ENCODE measurements around the gene TTC3. TPM values are rescaled to one million over a fixed set of nuclear protein-coding genes. Genes with fewer than 3 reads are reported as not detected.
"Not testable (repeated sequence)": the region's sequence is repeated elsewhere in the genome, so short reads cannot be mapped to it uniquely, and the experiment has no call there.

Gene TTC3
- total RNA-seq, 2 donors from 2014 or later: 169 to 201 TPM

GRCh38 chr21:37093977-37094376 is 20.9 kb downstream of the TTC3 start:
- Histone ChIP-seq H3K36me3 (no peaks in the 10 kb centered on the region), H3K27me3 (replicated peaks; ENCODE audit: insufficient read depth) (no peaks in the 10 kb centered on the region), H3K27ac (no peak overlapping the region), H3K9me3 (no peaks in the 10 kb centered on the region), H3K4me3 (no peak overlapping the region), H3K4me1 (replicated peaks) (no peaks in the 10 kb centered on the region)
- TF ChIP-seq POLR2A (IDR thresholded peaks at IDR 0.05) (no peak), POLR2AphosphoS5 (IDR thresholded peaks at IDR 0.05) (no peak), CTCF (IDR thresholded peaks at IDR 0.05) (no peak)
- no peak for DNase-seq (ENCODE audit: low spot score)
- intact Hi-C loops (cut with DNase I): no loop called here

- intact Hi-C loops (cut with DNase I): no loop called here
- Histone ChIP-seq H3K9me3 (no peaks in the 10 kb centered on the region), H3K27me3 (replicated peaks; ENCODE audit: insufficient read depth) (no peaks in the 10 kb centered on the region), H3K27ac (no peak overlapping the region), H3K4me3 (no peak overlapping the region), H3K4me1 (replicated peaks) (no peaks in the 10 kb centered on the region), H3K36me3 (no peaks in the 10 kb centered on the region)
- 98% methylated on average over 4 of the region's 4 CpGs for WGBS
- no peak for DNase-seq (ENCODE audit: low spot score)
- TF ChIP-seq POLR2A (IDR thresholded peaks at IDR 0.05): no peak
- no peak for TF ChIP-seq POLR2AphosphoS5 (IDR thresholded peaks at IDR 0.05)
- no peak for TF ChIP-seq CTCF (IDR thresholded peaks at IDR 0.05)
These were observed 22.8 kb downstream of the TTC3 start for GRCh38 chr21:37095821-37096220.

GRCh38 chr21:37098751-37099150 is 25.7 kb downstream of the TTC3 start:
- Histone ChIP-seq H3K4me1 (replicated peaks) (no peaks in the 10 kb centered on the region), H3K4me3 (no peak overlapping the region), H3K36me3 (no peaks in the 10 kb centered on the region), H3K9me3 (no peaks in the 10 kb centered on the region), H3K27ac (no peak overlapping the region), H3K27me3 (replicated peaks; ENCODE audit: insufficient read depth) (no peaks in the 10 kb centered on the region)
- TF ChIP-seq POLR2AphosphoS5 (IDR thresholded peaks at IDR 0.05) (no peak), CTCF (IDR thresholded peaks at IDR 0.05) (no peak), POLR2A (IDR thresholded peaks at IDR 0.05) (no peak)
- intact Hi-C loops (cut with DNase I): no loop called here
- WGBS: 80% methylated on average over 2 of the region's 2 CpGs
- no peak for DNase-seq (ENCODE audit: low spot score)

GRCh38 chr21:37100316-37100715 is 27.3 kb downstream of the TTC3 start:
- no peak for DNase-seq (ENCODE audit: low spot score)
- no peak for TF ChIP-seq CTCF (IDR thresholded peaks at IDR 0.05)
- no peak for TF ChIP-seq POLR2AphosphoS5 (IDR thresholded peaks at IDR 0.05)
- no peak for TF ChIP-seq POLR2A (IDR thresholded peaks at IDR 0.05)
- no peaks in the 10 kb centered on the region for H3K4me1 ChIP-seq (replicated peaks)
- H3K27me3 ChIP-seq (replicated peaks; ENCODE audit: insufficient read depth): no peaks in the 10 kb centered on the region
- 90% methylated on average over 6 of the region's 6 CpGs for WGBS
- no peak overlapping the region for H3K27ac ChIP-seq
- H3K9me3 ChIP-seq: no peaks in the 10 kb centered on the region
- H3K36me3 ChIP-seq: no peaks in the 10 kb centered on the region
- no peak overlapping the region for H3K4me3 ChIP-seq
- intact Hi-C loops (cut with DNase I): no loop called here

- DNase-seq (ENCODE audit: low spot score): no peak
- Histone ChIP-seq H3K36me3 (no peaks in the 10 kb centered on the region), H3K4me3 (no peak overlapping the region), H3K27me3 (replicated peaks; ENCODE audit: insufficient read depth) (no peaks in the 10 kb centered on the region), H3K4me1 (replicated peaks) (no peaks in the 10 kb centered on the region), H3K27ac (no peak overlapping the region), H3K9me3 (no peaks in the 10 kb centered on the region)
- intact Hi-C loops (cut with DNase I): no loop called here
- no peak for TF ChIP-seq POLR2A (IDR thresholded peaks at IDR 0.05)
- no peak for TF ChIP-seq POLR2AphosphoS5 (IDR thresholded peaks at IDR 0.05)
- no peak for TF ChIP-seq CTCF (IDR thresholded peaks at IDR 0.05)
- 82% methylated on average over 1 of the region's 1 CpG for WGBS
These were observed 28.3 kb downstream of the TTC3 start for GRCh38 chr21:37101384-37101783.

- intact Hi-C loops (cut with DNase I); DNase-seq (ENCODE audit: low spot score): not testable (repeated sequence)
- 89% methylated on average over 3 of the region's 3 CpGs for WGBS
These were observed 29.7 kb downstream of the TTC3 start for GRCh38 chr21:37102746-37103145.

More at GRCh38 chr21:37102746-37103145, 29.7 kb downstream of the TTC3 start:
- not testable (repeated sequence) for H3K36me3 ChIP-seq; H3K4me1 ChIP-seq (replicated peaks); H3K27ac ChIP-seq; H3K9me3 ChIP-seq; H3K27me3 ChIP-seq (replicated peaks; ENCODE audit: insufficient read depth); H3K4me3 ChIP-seq

Measured in prostate gland (tissue), 2 donors.